IMR-90 (cell line): Measurements from ENCODE around the gene TET1. TPM values are rescaled to one million over a fixed set of nuclear protein-coding genes. Genes with fewer than 3 reads are reported as not detected.

Source experiments
- ATAC-seq: fragments of 200-7000 bp; cut with Tn5 transposase; 2 replicates; pipeline ENCODE4 v1.9.1; 2020; ENCODE audit warnings: low read depth, mild to moderate bottlenecking, moderate library complexity
- BruUV-seq: library from RNA; stranded (reverse); fragments of 400-500 nt; replicated peaks from 2 replicates; lab custom pipeline; 2021; lab: Mats Ljungman, UMichigan
- CTCF ChIA-PET: fragments of 300-600 bp; formaldehyde crosslinking; extraction: SDS; loops from one replicate; lab custom pipeline; 2021; ENCODE audit warnings: antibody characterized with exemption; lab: Yijun Ruan, JAX
- POLR2A ChIA-PET: fragments of 300-600 bp; sonication (Branson Sonifier 250); formaldehyde crosslinking; loops from one replicate; lab custom pipeline; 2022; ENCODE audit warnings: antibody characterized with exemption; ENCODE audit not compliant: unreplicated experiment; lab: Charles Lee
- DNase-seq: peaks from one replicate; pipeline ENCODE4 v3.0.0; 2013
- H2AFZ ChIP-seq: replicated peaks from 2 replicates; pipeline ENCODE3; 2013; ENCODE audit warnings: low read length, mild to moderate bottlenecking; ENCODE audit not compliant: poor library complexity
- H2AK5ac ChIP-seq: 2 replicates; pipeline ENCODE4 v1.6.1; 2013; ENCODE audit warnings: low read depth, low read length, inconsistent platforms
- H2AK9ac ChIP-seq: replicated peaks from 2 replicates; pipeline ENCODE3; 2013; ENCODE audit warnings: mild to moderate bottlenecking, low read depth, low read length, moderate library complexity; ENCODE audit not compliant: poor library complexity
- H2BK120ac ChIP-seq: 2 replicates; pipeline ENCODE4 v1.6.1; 2013; ENCODE audit warnings: low read depth, low read length, inconsistent platforms
- H2BK15ac ChIP-seq: 3 replicates; pipeline ENCODE4 v1.6.1; 2013; ENCODE audit warnings: low read depth, low read length, inconsistent platforms
- H2BK20ac ChIP-seq: 2 replicates; pipeline ENCODE4 v1.6.1; 2013; ENCODE audit warnings: low read depth, mild to moderate bottlenecking, inconsistent platforms, low read length, moderate library complexity
- H2BK5ac ChIP-seq: 2 replicates; pipeline ENCODE4 v1.6.1; 2013; ENCODE audit warnings: mild to moderate bottlenecking, low read depth, low read length, inconsistent platforms; ENCODE audit not compliant: poor library complexity, severe bottlenecking
- H3K14ac ChIP-seq: replicated peaks from 2 replicates; pipeline ENCODE4 v1.6.1; 2013; ENCODE audit warnings: low read depth, low read length, inconsistent platforms
- H3K18ac ChIP-seq: 2 replicates; pipeline ENCODE4 v1.6.1; 2013; ENCODE audit warnings: low read depth, low read length, control low read depth
- H3K23ac ChIP-seq: 2 replicates; pipeline ENCODE4 v1.6.1; 2013; ENCODE audit warnings: low read depth, low read length, inconsistent platforms
- H3K27ac ChIP-seq: 2 replicates; pipeline ENCODE4 v1.5.1; 2013; ENCODE audit warnings: mild to moderate bottlenecking, control low read depth, low read length; ENCODE audit not compliant: insufficient read depth
- H3K27me3 ChIP-seq: 2 replicates; pipeline ENCODE4 v1.6.1; 2013; ENCODE audit warnings: low read length; ENCODE audit not compliant: control insufficient read depth, insufficient read depth
- H3K36me3 ChIP-seq: 2 replicates; pipeline ENCODE4 v1.6.1; 2013; ENCODE audit warnings: low read length, mixed read lengths; ENCODE audit not compliant: control insufficient read depth, insufficient read depth
- H3K4ac ChIP-seq: 2 replicates; pipeline ENCODE4 v1.6.1; 2013; ENCODE audit warnings: low read depth, low read length, inconsistent platforms
- H3K4me1 ChIP-seq: 2 replicates; pipeline ENCODE4 v1.6.1; 2013; ENCODE audit warnings: low read length, mixed read lengths; ENCODE audit not compliant: control insufficient read depth, insufficient read depth
- H3K4me2 ChIP-seq: 2 replicates; pipeline ENCODE4 v1.6.1; 2013; ENCODE audit warnings: low read depth, mild to moderate bottlenecking, control low read depth, low read length, moderate library complexity
- H3K4me3 ChIP-seq: 2 replicates; pipeline ENCODE4 v1.5.1; 2013; ENCODE audit warnings: low read depth, mild to moderate bottlenecking, control low read depth, low read length, moderate library complexity; ENCODE audit not compliant: insufficient read depth
- H3K56ac ChIP-seq: 2 replicates; pipeline ENCODE4 v1.6.1; 2013; ENCODE audit warnings: low read length, inconsistent platforms; ENCODE audit not compliant: insufficient read depth; ENCODE audit errors: extremely low read depth
- H3K79me1 ChIP-seq, 2 experiments: 2 replicates each; pipeline ENCODE4 v1.6.1; 2013; ENCODE audit warnings: low read length in 2 of 2, inconsistent platforms in 1 of 2, low read depth in 1 of 2
- H3K9ac ChIP-seq: 2 replicates; pipeline ENCODE4 v1.6.1; 2013; ENCODE audit warnings: low read depth, low read length, control low read depth
- H3K9me1 ChIP-seq: 2 replicates; pipeline ENCODE4 v1.6.1; 2013; ENCODE audit warnings: low read length, inconsistent platforms; ENCODE audit not compliant: insufficient read depth
- H3K9me3 ChIP-seq: 2 replicates; pipeline ENCODE4 v1.6.1; 2013; ENCODE audit warnings: low read length; ENCODE audit not compliant: control insufficient read depth, insufficient read depth
- H4K20me1 ChIP-seq: 2 replicates; pipeline ENCODE4 v1.6.1; 2013; ENCODE audit warnings: low read length, inconsistent platforms; ENCODE audit not compliant: insufficient read depth
- H4K5ac ChIP-seq: 2 replicates; pipeline ENCODE4 v1.6.1; 2013; ENCODE audit warnings: mild to moderate bottlenecking, low read depth, low read length, control low read depth
- H4K8ac ChIP-seq, 2 experiments: 2 replicates each; pipeline ENCODE4 v1.6.1; 2013; ENCODE audit warnings: low read depth in 2 of 2, low read length in 2 of 2, control low read depth in 1 of 2, inconsistent platforms in 1 of 2
- H4K91ac ChIP-seq: 2 replicates; pipeline ENCODE4 v1.6.1; 2013; ENCODE audit warnings: low read depth, low read length, inconsistent platforms; ENCODE audit not compliant: insufficient read depth
- BHLHE40 ChIP-seq: fragments of 150-350 bp; IDR thresholded peaks from 2 replicates; pipeline ENCODE4 v1.6.1; 2016; ENCODE audit warnings: mild to moderate bottlenecking, low read depth, low read length
- CEBPB ChIP-seq: IDR thresholded peaks from 2 replicates; pipeline ENCODE4 v1.6.1; 2012; ENCODE audit warnings: low read depth, low read length, improper control_type of control experiment
- CHD1 ChIP-seq: IDR thresholded peaks from 2 replicates; pipeline ENCODE4 v1.6.1; 2012; ENCODE audit warnings: low read depth, low read length, improper control_type of control experiment
- CTCF ChIP-seq: conservative IDR thresholded peaks from 2 replicates; pipeline ENCODE4 v1.5.1; 2012; ENCODE audit warnings: mild to moderate bottlenecking, low read depth, low read length, improper control_type of control experiment
- FOS ChIP-seq: fragments of 150-350 bp; IDR thresholded peaks from 2 replicates; pipeline ENCODE4 v1.6.1; 2016; ENCODE audit warnings: low read depth, low read length
- MAFK ChIP-seq: IDR thresholded peaks from 2 replicates; pipeline ENCODE4 v1.6.1; 2012; ENCODE audit warnings: low read depth, low read length, improper control_type of control experiment
- MAZ ChIP-seq: IDR thresholded peaks from 2 replicates; pipeline ENCODE4 v1.6.1; 2012; ENCODE audit warnings: low read depth, mild to moderate bottlenecking, low read length, improper control_type of control experiment, moderate library complexity, borderline replicate concordance
- MXI1 ChIP-seq: IDR thresholded peaks from 2 replicates; pipeline ENCODE4 v1.6.1; 2012; ENCODE audit warnings: low read depth, mild to moderate bottlenecking, low read length, moderate library complexity, borderline replicate concordance
- NFE2L2 ChIP-seq: fragments of 150-350 bp; IDR thresholded peaks from 2 replicates; pipeline ENCODE4 v1.6.1; 2016; ENCODE audit warnings: low read depth, mild to moderate bottlenecking, low read length
- POLR2A ChIP-seq: IDR thresholded peaks from 2 replicates; pipeline ENCODE4 v1.6.1; 2012; ENCODE audit warnings: mild to moderate bottlenecking, low read depth, low read length
- RAD21 ChIP-seq: IDR thresholded peaks from 2 replicates; pipeline ENCODE4 v1.6.1; 2012; ENCODE audit warnings: low read length, improper control_type of control experiment
- RCOR1 ChIP-seq: IDR thresholded peaks from 2 replicates; pipeline ENCODE4 v1.6.1; 2012; ENCODE audit warnings: mild to moderate bottlenecking, low read length, improper control_type of control experiment; ENCODE audit not compliant: insufficient replicate concordance
- RFX5 ChIP-seq: IDR thresholded peaks from 2 replicates; pipeline ENCODE4 v1.8.0; 2012; ENCODE audit warnings: low read depth, mild to moderate bottlenecking, low read length, moderate library complexity
- SMC3 ChIP-seq: fragments of 150-350 bp; IDR thresholded peaks from 2 replicates; pipeline ENCODE4 v1.6.1; 2016; ENCODE audit warnings: low read depth, mild to moderate bottlenecking, antibody characterized with exemption, low read length, moderate library complexity
- WGBS, 2 experiments: methylation state at CpG; one replicate each; pipeline versions ENCODE4 v1.1.5 to v1.1.7; 2013; ENCODE audit warnings: missing lambda C conversion rate in 2 of 2; ENCODE audit not compliant: insufficient read length in 1 of 2; ENCODE audit errors: extremely low coverage in 2 of 2; 5-methylcytosine and 5-hydroxymethylcytosine counted together
- dilution Hi-C: fragments of 300-500 bp; cut with HindIII; formaldehyde crosslinking; loops from one replicate; pipeline ENCODE4 v1.14.3; 2018; ENCODE audit warnings: low sequenced_read_pairs; ENCODE audit not compliant: unreplicated experiment
- in situ Hi-C: fragments of 300-500 bp; cut with MboI; formaldehyde crosslinking; loops from 3 replicates; pipeline ENCODE4 v1.14.3; 2019; ENCODE audit warnings: low sequenced_read_pairs, inconsistent platforms, mixed read lengths
- intact Hi-C: fragments of 100-400 bp; cut with micrococcal nuclease; formaldehyde crosslinking; loops from 2 replicates; pipeline ENCODE4 v1.10.0; 2022
- polyA plus RNA-seq, 3 experiments: library from polyadenylated mRNA; depleted of rRNA; stranded (reverse); fragments of >200 nt; gene quantifications; 2 replicates each; pipeline ENCODE4 v1.2.3, GENCODE V29; 2012; ENCODE audit warnings: low replicate concordance in 1 of 3
- total RNA-seq: library from RNA; depleted of rRNA; stranded (reverse); fragments of >200 nt; gene quantifications from 2 replicates; pipeline ENCODE4 v1.2.3, GENCODE V29; 2012
- TF ChIP-seq, protein P1 (sequence below): fragments of 150-350 bp; IDR thresholded peaks from 2 replicates; pipeline ENCODE4 v1.6.1; 2016; ENCODE audit warnings: low read depth, mild to moderate bottlenecking, low read length, moderate library complexity, borderline replicate concordance
- TF ChIP-seq, protein P2 (sequence below): fragments of 150-350 bp; IDR thresholded peaks from 2 replicates; pipeline ENCODE4 v1.6.1; 2017; ENCODE audit warnings: mild to moderate bottlenecking, antibody characterized with exemption, low read length, low read depth

Gene TET1
- total and polyA plus RNA-seq, 2 of the 4 experiments (the other 2 are of a cell fraction), result 1.0 to 4.3 TPM

DNA sequence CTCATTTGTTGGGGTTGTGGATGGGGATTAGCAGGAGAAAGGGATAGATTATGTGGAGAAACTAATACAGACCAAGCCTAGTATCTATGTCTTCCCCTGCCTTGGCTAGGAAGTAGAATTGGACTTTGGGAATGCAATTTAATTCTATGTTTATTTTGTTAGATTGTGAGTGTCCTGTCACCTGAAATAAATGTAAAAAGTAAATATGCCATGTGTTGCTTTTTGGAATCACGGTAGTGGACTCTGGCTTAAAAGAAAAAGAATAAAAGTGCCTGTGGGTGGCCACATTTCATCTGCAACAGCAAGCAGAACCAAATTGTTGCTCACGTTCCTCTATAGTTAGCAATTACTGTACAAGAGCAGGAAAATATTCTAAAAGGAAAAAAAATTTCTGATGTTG is 42.3 kb downstream of the TET1 start:
- intact Hi-C loops (loop anchor here (5.0 kb wide), 1 partner anchor 35 kb away; no protein-coding TSS in a partner anchor), in situ Hi-C loops (no loop called here), dilution Hi-C loops (no loop called here)
- H2BK5ac ChIP-seq, result no peak overlapping the region
- peak overlapping the region; percentile 62; the same call in 1 of the 2 replicates for H3K4me2 ChIP-seq
- CTCF ChIA-PET, result interaction anchor here (1.9 kb wide), 1 partner anchor 52 kb away, joined by 6 read pairs; no protein-coding TSS in a partner anchor
- H3K79me1 ChIP-seq, result peaks cover 22 to 73% of the 10 kb centered on the region in 2 experiments
- no peak overlapping the region for H3K9ac ChIP-seq
- no TSS peak for BruUV-seq
- H4K20me1 ChIP-seq, result no peaks in the 10 kb centered on the region
- no peak overlapping the region for H2AFZ ChIP-seq
- H2BK20ac ChIP-seq, result no peak overlapping the region
- no peak overlapping the region for H2BK120ac ChIP-seq
- peaks cover 12% of the 10 kb centered on the region for H3K4me1 ChIP-seq
- no peak overlapping the region for H3K14ac ChIP-seq
- no peaks in the 10 kb centered on the region for H3K9me3 ChIP-seq
- no peak overlapping the region for H3K18ac ChIP-seq
- H3K56ac ChIP-seq, result no peak overlapping the region
- ATAC-seq (no peak), DNase-seq (no peak)
- TF ChIP-seq POLR2A (no peak), RCOR1 (no peak), CHD1 (no peak), NFE2L2 (no peak), RFX5 (no peak), MXI1 (no peak), BHLHE40 (no peak), RAD21 (no peak), MAFK (no peak), CTCF (no peak), SMC3 (no peak), FOS (no peak), CEBPB (no peak), MAZ (no peak)
- TF ChIP-seq, protein P1, sequence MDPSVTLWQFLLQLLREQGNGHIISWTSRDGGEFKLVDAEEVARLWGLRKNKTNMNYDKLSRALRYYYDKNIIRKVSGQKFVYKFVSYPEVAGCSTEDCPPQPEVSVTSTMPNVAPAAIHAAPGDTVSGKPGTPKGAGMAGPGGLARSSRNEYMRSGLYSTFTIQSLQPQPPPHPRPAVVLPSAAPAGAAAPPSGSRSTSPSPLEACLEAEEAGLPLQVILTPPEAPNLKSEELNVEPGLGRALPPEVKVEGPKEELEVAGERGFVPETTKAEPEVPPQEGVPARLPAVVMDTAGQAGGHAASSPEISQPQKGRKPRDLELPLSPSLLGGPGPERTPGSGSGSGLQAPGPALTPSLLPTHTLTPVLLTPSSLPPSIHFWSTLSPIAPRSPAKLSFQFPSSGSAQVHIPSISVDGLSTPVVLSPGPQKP, result no peak
- TF ChIP-seq, protein P2, sequence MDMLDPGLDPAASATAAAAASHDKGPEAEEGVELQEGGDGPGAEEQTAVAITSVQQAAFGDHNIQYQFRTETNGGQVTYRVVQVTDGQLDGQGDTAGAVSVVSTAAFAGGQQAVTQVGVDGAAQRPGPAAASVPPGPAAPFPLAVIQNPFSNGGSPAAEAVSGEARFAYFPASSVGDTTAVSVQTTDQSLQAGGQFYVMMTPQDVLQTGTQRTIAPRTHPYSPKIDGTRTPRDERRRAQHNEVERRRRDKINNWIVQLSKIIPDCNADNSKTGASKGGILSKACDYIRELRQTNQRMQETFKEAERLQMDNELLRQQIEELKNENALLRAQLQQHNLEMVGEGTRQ, result no peak
- no peak overlapping the region for H2AK5ac ChIP-seq
- H4K91ac ChIP-seq, result no peak overlapping the region
- no peak overlapping the region for H3K23ac ChIP-seq
- no CpG with 5 or more reads among the region's 2 CpGs for WGBS, 2 experiments
- no peak overlapping the region for H4K8ac ChIP-seq
- H3K36me3 ChIP-seq, result peaks cover 2% of the 10 kb centered on the region
- H2AK9ac ChIP-seq, result no peak overlapping the region
- no peak overlapping the region for H3K27ac ChIP-seq
- H3K27me3 ChIP-seq, result no peaks in the 10 kb centered on the region
- H3K9me1 ChIP-seq, result peaks cover 8% of the 10 kb centered on the region; the same call in 1 of the 2 replicates
- H2BK15ac ChIP-seq, result no peak overlapping the region
- POLR2A ChIA-PET, result no interaction called here
- H4K5ac ChIP-seq, result no peak overlapping the region
- H3K4ac ChIP-seq, result no peak overlapping the region
- no peak overlapping the region for H3K4me3 ChIP-seq
